ENCODE results near the gene TMEM125. TPM values are rescaled to one million over a fixed set of nuclear protein-coding genes. Genes with fewer than 3 reads are reported as not detected.

TMEM125 gene
- total RNA-seq, 1 donor from 2014 or later: 1.3 TPM

DNA sequence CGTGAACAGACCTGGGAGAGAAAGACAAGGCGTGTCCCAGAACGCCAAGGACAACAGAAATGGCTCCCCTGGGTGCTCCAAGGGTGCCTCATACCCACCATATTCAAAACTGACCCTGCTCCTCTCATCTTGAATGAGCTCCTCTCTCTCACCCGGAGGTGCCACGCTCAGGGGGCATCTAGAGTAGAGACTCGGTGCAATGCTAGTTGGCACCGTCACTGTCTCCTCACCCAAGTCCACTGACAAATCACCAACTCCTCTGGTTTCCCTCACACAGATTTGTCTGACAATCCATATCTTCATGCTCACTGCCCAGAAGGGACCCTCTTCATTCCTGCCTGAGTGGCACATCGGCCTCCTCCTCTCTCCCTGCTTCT lies 5.0 kb downstream of the TMEM125 start:
- no peak for DNase-seq

DNA sequence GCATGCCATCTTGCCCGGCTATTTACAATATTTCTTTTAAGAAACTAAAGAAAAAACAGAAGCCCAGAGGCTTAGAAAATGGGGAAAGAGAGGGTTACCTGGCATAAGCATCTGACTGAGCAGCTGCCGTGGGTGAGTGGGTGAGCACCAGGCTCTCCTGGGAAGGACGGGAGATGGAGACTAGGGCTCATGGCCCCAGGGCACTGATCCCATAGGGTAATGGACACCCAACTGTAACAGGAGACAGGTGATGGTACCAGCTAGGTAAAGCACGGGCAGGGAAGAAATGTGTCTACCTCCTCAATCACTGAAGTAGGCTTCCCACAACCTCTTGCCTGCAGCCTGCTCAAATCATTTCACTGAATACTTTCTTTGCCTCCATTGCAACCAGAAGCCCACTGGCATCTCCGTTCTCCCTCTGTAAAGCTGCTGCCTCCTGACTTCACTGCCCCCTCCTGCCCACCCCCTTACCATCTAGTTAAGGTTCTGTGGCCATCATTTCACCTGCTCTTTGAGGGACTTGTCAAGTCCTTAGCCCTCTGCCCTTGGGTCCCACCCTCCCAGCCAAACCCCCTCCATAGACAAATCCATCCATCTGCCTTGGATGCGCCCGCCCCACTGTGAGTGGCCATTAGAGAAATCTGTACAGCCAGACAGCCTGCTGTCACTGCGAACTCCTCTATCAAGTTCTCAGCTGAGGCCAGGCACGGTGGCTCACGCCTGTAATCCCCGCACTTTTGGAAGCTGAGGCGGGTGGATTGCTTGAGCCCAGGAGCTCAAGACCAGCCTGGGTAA lies 6.2 kb downstream of the TMEM125 start:
- DNase-seq: no peak

DNA sequence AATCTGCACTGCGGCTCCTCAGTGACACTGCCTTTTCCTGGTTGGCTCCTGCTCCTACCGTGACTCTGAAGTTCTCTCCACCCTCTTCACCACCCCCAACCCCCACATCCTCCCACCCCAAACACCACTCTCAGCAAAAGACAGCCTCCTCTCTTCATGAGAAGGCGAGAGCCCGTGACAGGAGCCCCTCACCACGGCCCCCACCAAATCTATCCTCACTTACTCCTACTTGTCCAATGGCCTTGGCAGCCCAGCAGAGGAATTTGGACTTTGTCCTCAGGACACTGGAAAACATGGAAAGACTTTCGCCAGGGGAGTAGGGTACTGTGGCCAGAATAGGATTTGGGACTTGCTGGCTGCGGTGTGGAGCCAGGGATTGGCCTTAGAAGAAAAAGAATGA lies 6.9 kb downstream of the TMEM125 start:
- DNase-seq: no peak

DNA sequence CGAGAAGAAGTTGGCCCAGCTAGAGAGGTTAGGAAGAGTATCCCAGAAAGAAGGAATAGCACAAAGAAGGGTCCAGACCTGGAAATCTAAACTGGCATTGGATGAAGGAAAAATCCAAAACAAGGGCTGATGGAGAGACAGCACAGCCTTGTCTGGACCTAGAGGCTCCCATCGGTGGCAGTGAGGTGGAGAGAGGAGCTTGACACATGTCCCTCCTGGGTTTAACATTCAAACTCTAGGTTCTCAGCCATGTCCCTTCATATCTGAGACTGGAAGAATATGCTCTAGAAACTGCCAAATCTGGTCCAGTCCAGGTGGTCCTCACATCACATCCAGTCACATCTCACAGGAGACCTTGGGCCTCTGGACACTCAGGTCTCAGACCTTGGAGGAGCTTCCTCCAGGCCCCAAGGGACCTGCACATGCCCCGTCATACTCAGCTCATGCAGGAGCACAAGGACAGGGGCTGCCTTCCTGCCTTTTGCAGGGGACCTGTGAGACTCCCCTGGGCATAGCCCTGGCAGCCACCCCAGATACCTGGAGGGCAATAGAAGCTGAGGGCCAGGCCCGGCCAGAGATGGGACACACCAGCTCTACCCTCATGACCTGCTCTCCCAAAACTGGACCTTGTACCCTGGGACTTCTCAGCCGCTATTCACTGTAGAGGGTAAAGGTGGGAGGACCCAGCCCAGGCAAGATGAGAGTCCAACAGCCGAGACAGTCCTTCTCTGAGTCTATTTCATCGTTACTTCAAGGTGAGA lies 7.5 kb downstream of the TMEM125 start:
- no peak for DNase-seq

DNA sequence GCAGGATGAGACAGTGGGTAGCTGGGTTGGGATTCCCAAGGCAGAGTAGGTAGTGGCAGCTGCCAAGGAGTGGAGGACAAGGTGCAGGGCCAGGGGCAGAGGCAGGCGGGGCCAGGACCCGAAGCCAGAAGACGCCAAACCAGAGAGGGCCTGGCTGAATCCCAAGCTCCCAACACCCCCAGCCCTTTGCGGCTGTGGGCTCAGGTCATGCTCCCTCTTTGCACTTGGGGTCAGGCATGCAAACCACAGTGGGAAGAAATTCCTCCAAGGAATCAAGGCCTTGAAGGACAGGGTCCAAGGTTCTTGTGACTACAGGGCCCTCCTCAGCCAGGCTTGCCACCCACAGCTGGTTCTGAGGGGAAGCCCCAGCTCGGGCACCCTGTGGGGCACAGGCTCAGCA lies 9.4 kb downstream of the TMEM125 start:
- no peak for DNase-seq

DNA sequence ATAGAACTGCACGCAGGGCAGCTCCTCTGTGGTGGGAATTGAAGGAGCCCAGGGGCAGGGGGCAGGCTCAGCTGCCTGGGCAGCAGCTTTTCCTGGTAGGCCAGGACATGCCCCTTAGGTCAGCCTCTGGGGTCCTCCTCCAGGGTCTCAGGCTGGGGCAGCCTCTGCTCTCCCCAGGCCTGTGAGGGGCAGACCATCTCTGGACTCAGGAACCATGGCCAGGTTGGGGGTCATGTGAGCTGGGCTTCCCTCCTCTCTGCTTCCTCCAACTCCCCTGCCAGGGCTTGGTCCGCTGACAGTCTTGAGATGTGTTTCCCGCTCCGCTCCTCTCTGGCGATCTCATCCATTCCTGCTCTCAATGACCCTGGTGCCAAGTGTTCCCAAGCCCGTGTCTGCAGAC lies 9.9 kb downstream of the TMEM125 start:
- DNase-seq: no peak

DNA sequence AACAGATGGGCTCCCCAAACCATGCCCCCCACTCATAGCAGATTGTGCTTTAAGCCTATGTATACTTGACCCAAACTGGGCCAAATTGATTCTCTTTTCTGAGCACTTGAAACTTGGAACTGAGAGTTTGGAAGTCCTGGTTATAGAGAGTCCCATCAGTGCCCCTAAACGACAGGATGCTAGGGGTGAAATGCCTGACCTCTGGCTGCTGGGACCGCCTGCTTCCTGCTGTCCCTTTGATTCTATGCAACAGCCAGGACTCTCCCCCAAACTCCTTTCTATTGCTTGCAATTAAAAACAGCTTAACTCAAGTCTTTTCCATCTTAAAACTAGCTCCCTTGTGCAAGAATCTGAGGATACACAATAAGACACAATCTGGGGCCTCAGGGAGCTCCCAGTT lies 10.9 kb downstream of the TMEM125 start:
- DNase-seq: no peak

DNA sequence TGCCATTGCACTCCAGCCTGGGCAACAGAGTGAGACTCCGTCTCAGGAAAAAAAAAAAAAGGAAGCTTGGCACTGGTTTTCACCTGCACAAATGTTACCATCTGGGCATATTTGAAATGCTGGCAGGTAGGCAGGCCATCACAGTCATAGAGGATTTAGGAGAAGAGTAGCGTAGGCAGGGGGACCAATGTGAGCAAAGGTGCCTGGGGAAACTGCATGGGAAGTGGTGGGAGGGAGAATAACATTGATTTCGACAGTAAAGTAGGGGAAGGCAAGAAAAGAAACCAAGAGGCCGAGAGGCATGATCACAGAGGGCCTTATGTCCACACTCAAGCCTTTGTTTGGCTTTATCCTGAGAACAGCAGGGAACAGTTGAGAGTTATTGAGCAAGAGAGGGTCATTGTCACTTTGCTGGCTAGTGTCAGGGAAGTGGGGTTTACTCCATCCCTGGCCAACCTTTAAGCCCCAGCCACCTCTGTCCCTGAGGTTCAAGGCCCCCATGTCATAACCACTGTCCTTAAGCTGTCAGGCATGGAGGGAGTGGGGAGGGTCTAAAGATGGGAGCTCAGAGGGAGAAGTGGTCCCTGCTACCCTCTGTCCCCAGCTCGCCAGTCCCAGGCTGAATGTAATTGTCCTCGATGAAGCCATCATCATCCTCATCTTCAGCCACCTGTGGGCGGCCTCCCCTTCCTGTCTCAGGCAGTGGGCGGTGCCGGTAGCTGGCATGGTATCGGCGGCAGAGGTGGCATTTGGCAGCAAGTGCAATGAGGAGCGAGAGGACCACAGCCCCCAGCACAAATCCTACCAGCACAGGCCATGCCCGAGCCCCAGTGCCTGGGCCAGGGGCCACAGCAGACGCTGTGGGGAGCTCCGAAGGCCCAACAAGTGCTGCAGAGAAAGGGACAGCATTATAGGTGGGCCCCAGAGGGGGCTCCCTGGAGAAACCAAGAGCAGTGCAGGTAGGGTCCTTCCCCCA lies 12.7 kb downstream of the TMEM125 start:
- no peak for DNase-seq

DNA sequence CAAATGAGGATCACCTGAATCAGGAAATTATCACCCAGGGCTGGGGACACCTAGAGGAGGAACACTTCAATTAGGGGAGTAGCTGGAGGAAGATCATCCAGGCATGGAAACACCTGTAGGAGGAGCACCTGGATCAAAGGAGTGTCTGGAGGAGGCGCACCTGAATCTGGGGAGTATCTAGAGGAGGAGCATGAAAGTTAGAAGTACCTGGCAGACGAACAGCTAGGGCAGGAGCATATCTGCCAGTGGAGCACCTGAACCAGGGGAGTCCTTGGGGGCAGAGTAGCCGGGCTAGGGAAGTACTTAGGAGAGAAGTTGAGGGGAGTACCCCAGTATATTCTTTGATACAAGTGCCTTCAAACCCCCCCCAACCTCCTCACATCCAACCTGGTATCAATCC lies 14.3 kb downstream of the TMEM125 start:
- no peak for DNase-seq

DNA sequence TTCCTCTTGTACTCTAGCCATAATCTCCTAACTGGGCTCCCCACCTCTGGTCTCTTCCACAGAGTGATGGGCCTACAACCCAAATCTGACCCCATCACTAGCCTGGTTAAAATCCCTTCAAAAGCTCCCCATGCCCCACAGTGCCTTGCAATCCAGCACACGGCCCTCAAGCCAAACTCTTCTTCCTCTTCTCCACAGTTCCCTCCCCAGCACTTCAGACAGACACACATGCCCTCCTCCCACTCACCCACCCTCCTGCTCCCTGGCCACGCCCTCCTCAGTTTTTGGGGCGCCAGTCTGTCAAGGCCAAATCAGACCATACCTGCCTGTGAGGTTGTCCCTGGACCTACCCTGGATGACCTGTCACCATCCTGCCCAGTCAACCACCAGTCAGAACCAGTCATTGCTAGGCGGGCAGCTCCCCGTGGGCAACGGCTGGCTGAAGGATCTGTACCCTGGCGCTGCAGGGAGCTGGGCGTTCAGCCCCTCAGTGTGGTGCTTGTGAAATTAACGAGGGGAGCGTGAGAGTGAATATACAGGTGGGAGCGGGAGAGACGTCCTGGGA lies 14.8 kb downstream of the TMEM125 start:
- DNase-seq: no peak

DNA sequence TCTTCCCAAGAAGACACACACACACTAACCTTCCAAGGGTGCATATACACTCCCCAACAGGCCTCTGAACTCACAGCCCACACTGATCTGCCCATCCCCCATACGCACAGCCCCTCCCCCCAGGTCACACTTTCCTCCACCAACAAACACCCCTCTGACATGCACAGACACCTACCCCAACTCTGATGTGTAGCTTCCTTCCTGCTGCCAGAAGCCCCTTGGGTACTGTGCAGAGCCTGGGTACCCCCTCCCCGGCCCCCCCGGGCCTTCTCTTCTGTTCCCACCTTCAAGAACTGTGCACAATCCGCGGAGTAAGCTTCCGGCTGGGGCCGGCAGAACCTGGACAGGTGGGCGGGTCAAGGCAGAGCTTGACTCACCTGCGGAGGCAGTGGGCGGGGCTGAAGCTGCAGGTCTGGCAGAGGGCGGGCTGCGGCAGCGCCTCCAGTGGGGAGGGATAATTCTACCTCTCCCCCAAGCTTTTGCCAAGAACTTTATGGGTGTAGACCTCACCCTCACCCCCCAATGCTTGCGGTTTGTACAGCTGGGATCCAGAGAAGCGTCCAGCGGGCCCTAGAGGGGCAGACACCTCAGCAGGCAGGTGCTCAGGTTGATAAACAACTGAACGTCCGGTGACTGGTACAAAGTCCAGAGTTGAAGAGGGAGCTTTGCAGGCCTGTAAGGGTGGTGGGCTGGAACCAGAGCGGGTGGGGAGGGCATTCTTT lies 15.6 kb downstream of the TMEM125 start, which contains the start of gene C1orf210:
Gene C1orf210 (minus strand): TSS at position 313 of the 722 bp plus-strand sequence. CDS start 2,311 bp downstream, outside the sequence.
- DNase-seq: no peak

DNA sequence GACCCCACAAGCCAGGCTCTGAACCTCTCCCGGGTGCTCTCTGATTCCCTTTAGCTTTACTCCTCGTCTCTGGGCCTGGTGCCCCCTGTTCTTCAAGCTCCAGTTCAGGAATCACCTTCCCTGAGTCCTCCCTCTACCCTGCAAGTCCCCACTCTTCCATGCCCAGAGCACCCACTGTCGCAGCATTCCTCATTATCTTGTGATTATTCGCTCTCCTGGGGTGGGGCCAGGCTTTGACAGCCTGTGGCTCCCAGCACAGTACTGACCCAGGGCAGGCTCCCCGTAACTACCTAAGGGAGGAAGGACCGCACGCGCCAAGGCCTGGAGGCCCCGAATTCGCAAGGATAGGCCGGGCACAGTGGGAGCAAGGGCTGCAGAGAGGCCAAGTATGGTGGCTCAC lies 16.3 kb downstream of the TMEM125 start:
- no peak for DNase-seq

DNA sequence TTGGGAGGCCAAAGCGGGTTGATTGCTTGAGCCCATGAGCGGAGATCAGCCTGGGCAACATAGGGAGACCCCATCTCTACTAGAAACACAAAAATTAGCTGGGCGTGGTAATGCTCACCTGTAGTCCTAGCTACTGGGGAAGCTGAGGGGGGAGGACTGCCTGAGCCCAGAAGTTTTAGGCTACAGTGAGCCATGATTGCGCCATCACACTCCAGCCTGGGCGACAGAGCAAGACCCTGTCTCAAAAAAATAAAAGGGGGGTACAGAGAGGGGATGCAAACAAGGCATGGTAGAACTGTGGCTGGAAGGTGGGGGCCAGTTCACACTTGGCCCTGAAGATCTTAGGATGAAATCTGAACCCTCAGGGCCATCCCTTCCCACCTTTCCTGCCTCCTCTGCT lies 16.8 kb downstream of the TMEM125 start:
- no peak for DNase-seq

DNA sequence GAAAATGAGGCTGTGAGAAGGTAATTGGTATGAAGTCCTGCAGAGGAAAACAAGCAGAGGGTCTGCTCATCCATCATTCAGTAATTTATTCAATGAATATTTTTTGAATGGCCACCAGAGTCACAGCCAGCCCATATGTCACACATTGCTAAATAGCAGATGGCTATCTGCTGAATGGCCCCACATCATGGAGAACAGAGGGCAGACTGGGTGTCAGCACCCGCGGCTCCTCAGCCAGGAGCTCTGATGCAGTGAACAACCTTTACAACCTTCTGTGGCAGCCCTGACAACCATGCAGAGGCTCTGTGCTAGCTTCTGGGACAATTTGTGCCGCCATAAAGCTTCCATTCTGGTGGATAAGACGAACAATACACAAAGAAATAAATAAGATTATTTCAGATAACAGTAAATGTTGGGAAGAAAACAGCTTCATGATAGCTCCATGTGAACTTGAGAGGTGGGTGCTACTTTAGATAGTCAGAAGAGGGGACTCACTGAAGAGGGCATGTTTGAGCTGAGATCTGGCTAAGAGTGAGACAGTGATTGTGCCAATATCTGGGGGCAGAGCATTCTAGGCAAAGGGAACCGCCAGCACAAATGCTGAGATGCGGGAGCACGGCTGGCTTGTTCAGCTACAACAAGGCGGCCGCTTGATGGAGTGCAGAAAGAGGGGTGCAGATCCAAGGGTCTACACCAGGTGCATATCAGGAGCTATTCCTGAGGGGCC lies 18.4 kb downstream of the TMEM125 start:
- DNase-seq: no peak

DNA sequence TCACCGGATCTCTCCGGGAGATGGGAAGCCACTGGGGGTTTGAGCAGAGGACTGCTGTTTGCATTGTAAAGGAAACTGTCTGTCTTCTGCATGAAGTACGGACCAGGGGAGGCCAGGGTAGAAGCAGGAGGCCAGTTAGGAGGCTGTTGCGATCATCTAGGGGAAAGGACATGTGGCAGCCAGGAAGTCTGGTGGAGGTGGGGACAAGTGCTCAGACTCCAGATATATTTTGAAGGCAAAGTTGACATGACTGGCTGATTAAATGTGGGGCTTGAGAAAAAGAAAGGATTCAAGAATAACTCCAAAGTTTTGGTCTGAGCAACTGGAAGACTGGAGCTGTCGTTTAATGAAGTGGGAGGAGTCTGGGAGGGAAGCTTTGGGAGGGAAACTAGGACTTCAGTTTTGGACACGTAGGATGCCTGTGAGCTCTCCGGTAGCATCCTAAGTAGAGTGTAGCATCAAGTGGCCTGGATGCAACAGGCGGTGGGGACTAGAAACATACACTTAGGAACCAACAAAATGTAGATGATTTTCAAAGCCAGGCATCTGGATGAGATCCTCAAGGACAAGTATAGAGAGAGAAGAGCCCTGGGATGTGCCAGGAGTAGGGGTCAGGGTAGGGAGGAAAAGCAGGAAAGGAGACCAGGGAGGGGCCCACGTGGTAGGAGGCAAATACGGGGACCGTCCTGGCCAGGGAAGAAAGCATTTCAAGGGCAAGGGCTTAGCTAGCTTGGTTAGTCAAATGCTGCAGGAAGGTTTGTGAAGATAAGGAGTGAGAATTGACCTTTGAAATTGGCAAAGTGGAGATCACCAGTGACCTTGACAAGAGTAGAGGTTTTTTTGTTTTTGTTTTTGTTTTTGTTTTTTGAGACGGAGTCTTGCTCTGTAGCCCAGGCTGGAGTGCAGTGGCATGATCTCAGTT lies 19.3 kb downstream of the TMEM125 start:
- no peak for DNase-seq

DNA sequence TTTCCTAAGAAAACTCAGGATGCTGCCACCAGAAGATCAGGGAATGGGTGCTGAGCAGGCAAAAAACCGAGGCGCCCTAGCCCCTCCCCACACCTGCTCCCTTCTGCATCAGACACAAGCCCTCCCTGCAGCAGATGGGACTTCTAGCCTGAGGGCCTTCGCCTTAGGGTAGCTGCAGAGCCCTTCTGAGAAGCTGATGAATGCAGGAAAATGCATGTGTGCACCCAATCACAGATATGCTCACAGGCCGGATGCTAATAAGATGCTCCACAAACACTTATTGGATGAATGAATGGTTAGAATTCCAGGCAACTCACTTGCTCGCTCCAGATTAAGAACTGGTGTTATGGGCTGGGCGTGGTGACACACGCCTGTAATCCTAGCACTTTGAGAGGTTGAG lies 22.4 kb downstream of the TMEM125 start:
- no peak for DNase-seq

DNA sequence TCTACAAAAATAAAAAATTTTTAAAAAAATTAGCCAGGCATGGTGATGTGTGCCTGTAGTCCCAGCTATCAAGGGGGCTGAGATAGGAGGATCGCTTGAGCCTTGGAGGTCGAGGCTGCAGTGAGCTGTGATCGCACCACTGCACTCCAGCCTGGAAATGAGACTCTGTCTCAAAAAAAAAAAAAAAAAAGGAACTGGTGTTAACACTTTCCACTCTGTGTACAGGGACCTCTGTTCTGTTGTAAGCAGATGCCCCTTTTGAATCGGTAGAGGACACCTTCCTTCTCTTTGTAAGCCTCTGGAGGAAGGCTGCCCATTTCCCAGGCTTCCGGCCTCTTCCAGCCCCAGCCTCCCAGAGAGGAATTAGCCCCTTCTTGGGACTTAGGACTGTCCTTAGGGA lies 22.9 kb downstream of the TMEM125 start:
- no peak for DNase-seq

DNA sequence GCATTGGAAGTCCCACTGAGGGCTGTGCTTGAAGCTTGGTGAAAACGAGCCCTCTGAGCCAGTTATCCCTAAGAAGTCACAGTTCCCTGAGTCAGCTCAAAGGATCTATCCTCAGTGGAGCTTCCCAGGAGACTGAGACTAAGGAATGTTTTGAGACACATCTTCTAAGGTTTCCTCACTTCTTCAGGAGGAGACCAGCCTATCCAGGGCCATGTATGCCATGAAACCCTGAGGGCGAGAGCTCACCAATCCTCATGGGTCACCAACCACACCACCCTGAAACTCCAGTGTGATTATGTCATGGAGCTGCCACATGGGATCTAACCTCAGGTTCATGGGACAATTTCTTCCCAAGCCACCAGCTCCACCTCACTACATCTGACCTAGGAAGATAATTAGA lies 23.4 kb downstream of the TMEM125 start:
- DNase-seq: no peak

DNA sequence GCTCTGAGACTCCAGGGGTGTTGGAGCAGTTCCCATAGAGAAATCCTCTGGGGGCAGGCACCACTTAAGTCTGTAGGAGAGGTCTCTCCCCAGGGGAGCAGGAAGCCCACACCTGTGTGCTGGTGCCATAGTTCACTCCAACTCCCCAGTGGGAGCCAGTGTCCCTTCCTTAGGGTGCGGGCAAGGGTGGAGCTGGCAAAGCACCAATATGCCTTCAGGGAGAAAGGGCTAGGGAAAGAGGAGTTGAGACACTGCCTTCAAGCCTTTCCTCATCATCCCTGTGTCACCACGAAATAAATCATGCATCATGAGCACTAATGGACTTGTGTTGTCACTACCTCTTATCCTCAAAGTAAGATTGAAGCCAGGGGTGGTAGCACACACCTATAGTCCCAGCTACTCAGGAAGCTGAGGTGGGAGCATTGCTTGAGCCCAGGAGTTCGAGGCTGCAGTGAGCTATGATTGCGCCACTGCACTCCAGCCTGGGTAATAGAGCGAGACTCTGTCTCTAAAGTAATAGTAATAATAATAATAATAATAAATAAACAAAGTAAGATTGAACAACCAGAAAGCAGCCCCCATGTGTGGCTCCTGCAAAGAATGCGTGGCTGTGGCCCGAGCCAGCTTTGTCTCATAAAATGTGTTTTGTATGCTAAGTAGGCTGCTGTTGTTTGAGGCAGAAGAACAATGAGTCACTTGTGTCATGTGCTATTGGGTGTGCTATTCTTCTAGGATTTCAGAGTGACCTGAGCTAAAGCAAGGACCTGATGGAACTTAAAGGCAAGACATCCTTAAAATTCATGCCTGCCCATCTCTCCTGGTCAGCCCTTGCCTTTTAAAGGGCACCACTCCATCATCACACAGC lies 24.3 kb downstream of the TMEM125 start:
- no peak for DNase-seq

Data from skin of body (tissue), 2 donors.